Thyroid gland (tissue), 4 donors: Measurements from ENCODE around the gene TFF3.

Experiments used
- CTCF ChIP-seq, 6 experiments: fragments of 200-600 bp in 3 of 6; fragments of 450-650 bp in 3 of 6; sonication (generic) in 3 of 6; IDR thresholded peaks; one replicate each; pipeline ENCODE4 v1.5.1; 2016 to 2019; ENCODE audit warnings: antibody characterized with exemption in 6 of 6, mild to moderate bottlenecking in 2 of 6, inconsistent platforms in 1 of 6, moderate library complexity in 1 of 6
- POLR2A ChIP-seq, 2 donors: fragments of 450-650 bp; IDR thresholded peaks; one replicate each; pipeline ENCODE4 v1.6.1; 2017; ENCODE audit warnings: antibody characterized with exemption in 2 of 2, mild to moderate bottlenecking in 2 of 2, moderate library complexity in 1 of 2

DNA sequence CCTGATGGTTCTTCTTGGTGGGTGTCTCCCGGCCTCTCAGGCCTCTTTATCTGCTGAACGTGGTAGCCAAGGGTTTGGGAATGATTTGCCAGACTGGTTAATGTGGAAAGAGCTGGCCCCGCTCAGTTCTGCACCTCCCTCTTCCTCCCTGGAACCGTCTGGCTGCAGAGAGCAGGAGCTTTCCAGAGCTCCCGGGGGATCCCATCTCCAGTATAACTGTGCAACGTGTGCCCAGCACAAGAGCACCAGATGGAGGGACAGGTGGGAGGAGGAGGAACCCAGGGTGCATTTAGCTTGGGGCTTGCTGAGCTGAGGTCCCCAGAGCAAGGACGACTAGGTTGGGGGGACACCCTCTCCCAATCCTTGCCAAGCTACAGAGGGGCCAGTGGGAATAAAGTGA lies 46.1 kb upstream of the TFF3 start:
- no peak for TF ChIP-seq POLR2A (IDR thresholded peaks at IDR 0.05)
- no peak for TF ChIP-seq CTCF (IDR thresholded peaks at IDR 0.05)
